ENCODE data around the gene SLC9C1. TPM values are rescaled to one million over a fixed set of nuclear protein-coding genes. Genes with fewer than 3 reads are reported as not detected.

SLC9C1 gene
- total RNA-seq (under 0.01 TPM in 1 of 2 replicates, not detected in the other), polyA plus RNA-seq (not detected in 2 replicates), polyA minus RNA-seq (ENCODE audit: low replicate concordance) (not detected in 2 replicates)
- not detected in 2 replicates for polyA plus RNA-seq (2012)

DNA sequence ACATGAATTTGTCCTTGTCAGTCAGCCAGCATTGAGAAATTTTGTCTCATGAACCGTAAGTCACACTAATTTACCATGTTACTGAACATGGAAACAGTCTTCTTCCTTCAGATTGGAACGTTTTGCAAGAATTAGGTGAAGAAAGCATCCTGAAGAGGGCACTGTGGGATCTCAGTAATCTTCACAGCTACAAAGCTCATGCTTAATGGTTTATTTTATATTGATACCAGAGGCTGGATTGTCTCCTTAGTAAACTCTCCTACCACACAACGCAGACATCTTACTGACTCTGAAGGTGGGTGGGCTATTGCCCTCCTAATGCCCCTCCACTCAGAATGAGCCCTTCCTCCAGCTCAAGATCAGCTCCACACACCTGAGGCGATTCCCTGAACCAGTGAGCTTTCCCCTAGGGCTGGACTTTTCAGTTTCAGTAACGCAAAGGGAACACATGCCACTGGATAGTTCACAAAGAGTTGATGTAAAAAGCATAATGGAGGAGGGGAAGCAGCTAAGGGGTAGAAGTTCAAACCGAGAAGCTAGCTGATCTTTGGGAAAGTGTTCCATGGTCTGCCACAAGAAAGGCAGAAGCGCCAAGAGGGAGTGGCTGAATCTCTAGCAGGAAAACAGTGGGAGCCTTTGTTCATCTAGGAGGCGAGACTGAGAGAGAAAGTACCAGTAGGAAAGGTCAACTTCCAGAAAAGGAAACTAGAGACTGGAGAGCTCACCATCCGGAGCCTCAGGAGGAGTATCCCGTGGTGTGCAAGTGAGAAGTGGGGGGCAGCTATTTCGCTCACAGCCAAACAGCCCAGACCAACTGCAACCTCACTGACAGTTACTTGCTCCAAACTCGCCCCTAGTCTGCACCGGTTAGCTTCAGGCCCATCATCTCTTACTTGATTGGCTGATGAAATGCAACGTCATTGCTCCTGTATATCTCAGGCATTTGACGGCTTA is at the start of gene SLC9C1:
TSS of gene SLC9C1 (minus strand) at position 849 of the 954 bp plus-strand sequence. CDS start 7,425 bp downstream, outside the sequence.
- H3K27me3 ChIP-seq (ENCODE audit: control insufficient read depth, insufficient read depth, low read length): no peaks in the 10 kb centered on the region

DNA sequence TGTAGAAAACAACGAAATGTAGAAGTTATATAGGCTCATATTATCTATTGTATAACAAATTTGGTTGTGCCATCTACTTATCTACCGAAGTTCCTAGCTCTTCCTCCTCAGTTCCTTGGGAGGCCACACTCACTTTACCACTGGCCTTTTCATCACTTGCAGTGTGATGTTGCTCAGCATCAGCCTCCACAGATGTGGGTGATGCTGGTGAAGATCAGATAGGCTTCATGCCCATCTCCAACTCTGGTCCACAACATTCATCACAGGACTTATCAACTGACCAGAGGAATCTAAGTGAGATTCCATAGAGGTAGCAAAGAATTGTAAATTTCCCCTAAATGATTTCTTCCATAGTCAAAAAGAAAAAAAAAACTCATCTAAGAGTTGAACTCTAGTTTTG is 47.4 kb upstream of the SLC9C1 start:
- H2AFZ ChIP-seq (ENCODE audit: low read length): no peak overlapping the region
- H3K9me3 ChIP-seq (ENCODE audit: control insufficient read depth, insufficient read depth, low read depth, low read length): no peaks in the 10 kb centered on the region
- no peaks in the 10 kb centered on the region for H3K79me2 ChIP-seq (ENCODE audit: control insufficient read depth, insufficient read depth, low read length)
- H4K20me1 ChIP-seq (ENCODE audit: control insufficient read depth, extremely low read depth, insufficient read depth, low read length): no peaks in the 10 kb centered on the region
- no peak overlapping the region for H3K9ac ChIP-seq (ENCODE audit: insufficient read depth, low read length)
- H3K4me1 ChIP-seq (ENCODE audit: control insufficient read depth, extremely low read depth, insufficient read depth, low read length): no peaks in the 10 kb centered on the region
- H3K27me3 ChIP-seq (ENCODE audit: control insufficient read depth, insufficient read depth, low read length): no peaks in the 10 kb centered on the region
- DNase-seq (ENCODE audit: low read depth in 2 of 2): no peak
- no peak overlapping the region for H3K4me2 ChIP-seq (ENCODE audit: extremely low read depth, insufficient read depth, low read length)
- H3K4me3 ChIP-seq (replicated peaks in 1 of 4; ENCODE audit: control extremely low read depth in 1 of 4, insufficient read depth in 1 of 4, low read depth in 3 of 4, low read length in 4 of 4): no peak overlapping the region
- no peaks in the 10 kb centered on the region for H3K36me3 ChIP-seq (ENCODE audit: control insufficient read depth, insufficient read depth, low read length)
- H3K27ac ChIP-seq (ENCODE audit: insufficient read depth, low read length): no peak overlapping the region
- no peak for TF ChIP-seq EZH2 (IDR thresholded peaks at IDR 0.05; ENCODE audit: low read length, missing control alignments)
- TF ChIP-seq, protein P1, sequence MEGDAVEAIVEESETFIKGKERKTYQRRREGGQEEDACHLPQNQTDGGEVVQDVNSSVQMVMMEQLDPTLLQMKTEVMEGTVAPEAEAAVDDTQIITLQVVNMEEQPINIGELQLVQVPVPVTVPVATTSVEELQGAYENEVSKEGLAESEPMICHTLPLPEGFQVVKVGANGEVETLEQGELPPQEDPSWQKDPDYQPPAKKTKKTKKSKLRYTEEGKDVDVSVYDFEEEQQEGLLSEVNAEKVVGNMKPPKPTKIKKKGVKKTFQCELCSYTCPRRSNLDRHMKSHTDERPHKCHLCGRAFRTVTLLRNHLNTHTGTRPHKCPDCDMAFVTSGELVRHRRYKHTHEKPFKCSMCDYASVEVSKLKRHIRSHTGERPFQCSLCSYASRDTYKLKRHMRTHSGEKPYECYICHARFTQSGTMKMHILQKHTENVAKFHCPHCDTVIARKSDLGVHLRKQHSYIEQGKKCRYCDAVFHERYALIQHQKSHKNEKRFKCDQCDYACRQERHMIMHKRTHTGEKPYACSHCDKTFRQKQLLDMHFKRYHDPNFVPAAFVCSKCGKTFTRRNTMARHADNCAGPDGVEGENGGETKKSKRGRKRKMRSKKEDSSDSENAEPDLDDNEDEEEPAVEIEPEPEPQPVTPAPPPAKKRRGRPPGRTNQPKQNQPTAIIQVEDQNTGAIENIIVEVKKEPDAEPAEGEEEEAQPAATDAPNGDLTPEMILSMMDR (conservative IDR thresholded peaks at IDR 0.05 in 1 of 2, IDR thresholded peaks at IDR 0.05 in 1 of 2; ENCODE audit: low read depth in 1 of 2, low read length in 2 of 2): no peak

More for the DNA sequence above, at the start of gene SLC9C1:
- TF ChIP-seq, protein P1 (conservative IDR thresholded peaks at IDR 0.05 in 1 of 2, IDR thresholded peaks at IDR 0.05 in 1 of 2; ENCODE audit: low read depth in 1 of 2, low read length in 2 of 2): peak; percentile 61 to 73
- no peak for TF ChIP-seq EZH2 (IDR thresholded peaks at IDR 0.05; ENCODE audit: low read length, missing control alignments)
- peaks cover 3% of the 10 kb centered on the region for H3K4me1 ChIP-seq (ENCODE audit: control insufficient read depth, extremely low read depth, insufficient read depth, low read length)
- no peaks in the 10 kb centered on the region for H3K79me2 ChIP-seq (ENCODE audit: control insufficient read depth, insufficient read depth, low read length)
- peak within 1 kb of the TSS; percentile 33 to 79 (median 44) for H3K4me3 ChIP-seq (replicated peaks in 1 of 4; ENCODE audit: control extremely low read depth in 1 of 4, insufficient read depth in 1 of 4, low read depth in 3 of 4, low read length in 4 of 4)
- peak within 1 kb of the TSS; percentile 91 for H2AFZ ChIP-seq (ENCODE audit: low read length)
- peak within 1 kb of the TSS; percentile 95 for H3K4me2 ChIP-seq (ENCODE audit: extremely low read depth, insufficient read depth, low read length)
- H3K9ac ChIP-seq (ENCODE audit: insufficient read depth, low read length): peak within 1 kb of the TSS; percentile 1
- peak; percentile 66 to 85 for DNase-seq (ENCODE audit: low read depth in 2 of 2)
- no peaks in the 10 kb centered on the region for H3K36me3 ChIP-seq (ENCODE audit: control insufficient read depth, insufficient read depth, low read length)
- no peaks in the 10 kb centered on the region for H3K9me3 ChIP-seq (ENCODE audit: control insufficient read depth, insufficient read depth, low read depth, low read length)
- no peaks in the 10 kb centered on the region for H4K20me1 ChIP-seq (ENCODE audit: control insufficient read depth, extremely low read depth, insufficient read depth, low read length)
- H3K27ac ChIP-seq (ENCODE audit: insufficient read depth, low read length): peak within 1 kb of the TSS; percentile 5

DNA sequence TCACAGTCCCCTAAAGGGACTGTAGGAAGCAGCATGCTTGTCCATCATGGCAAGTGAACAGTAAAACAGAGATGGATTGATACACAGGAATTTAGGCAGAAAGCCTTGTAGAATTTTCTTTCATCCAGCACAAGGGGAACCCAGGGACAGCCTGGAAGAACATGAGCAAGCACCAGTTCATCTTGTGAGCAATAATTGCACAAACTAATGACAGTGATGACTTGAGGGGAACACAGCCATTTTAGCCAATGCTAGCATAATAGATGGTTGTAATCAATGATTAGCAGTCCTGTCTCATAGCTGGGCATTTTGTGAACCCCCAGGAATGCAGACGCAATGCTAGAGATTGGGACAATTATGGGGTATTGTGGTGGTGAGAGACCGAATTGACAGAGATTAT is 45.6 kb upstream of the SLC9C1 start:
- H3K4me1 ChIP-seq (ENCODE audit: control insufficient read depth, extremely low read depth, insufficient read depth, low read length): no peaks in the 10 kb centered on the region
- no peak overlapping the region for H3K4me2 ChIP-seq (ENCODE audit: extremely low read depth, insufficient read depth, low read length)
- DNase-seq (ENCODE audit: low read depth in 2 of 2): no peak

More for the DNA sequence above, 45.6 kb upstream of the SLC9C1 start:
- Histone ChIP-seq H3K27me3 (ENCODE audit: control insufficient read depth, insufficient read depth, low read length) (no peaks in the 10 kb centered on the region), H3K36me3 (ENCODE audit: control insufficient read depth, insufficient read depth, low read length) (no peaks in the 10 kb centered on the region), H2AFZ (ENCODE audit: low read length) (no peak overlapping the region), H3K27ac (ENCODE audit: insufficient read depth, low read length) (no peak overlapping the region), H3K4me3 (replicated peaks in 1 of 4; ENCODE audit: control extremely low read depth in 1 of 4, insufficient read depth in 1 of 4, low read depth in 3 of 4, low read length in 4 of 4) (no peak overlapping the region), H3K9me3 (ENCODE audit: control insufficient read depth, insufficient read depth, low read depth, low read length) (no peaks in the 10 kb centered on the region), H3K79me2 (ENCODE audit: control insufficient read depth, insufficient read depth, low read length) (no peaks in the 10 kb centered on the region), H4K20me1 (ENCODE audit: control insufficient read depth, extremely low read depth, insufficient read depth, low read length) (no peaks in the 10 kb centered on the region), H3K9ac (ENCODE audit: insufficient read depth, low read length) (no peak overlapping the region)
- TF ChIP-seq EZH2 (IDR thresholded peaks at IDR 0.05; ENCODE audit: low read length, missing control alignments): no peak
- TF ChIP-seq, protein P1 (conservative IDR thresholded peaks at IDR 0.05 in 1 of 2, IDR thresholded peaks at IDR 0.05 in 1 of 2; ENCODE audit: low read depth in 1 of 2, low read length in 2 of 2): no peak
